LNCaP clone FGC (cell line): ENCODE measurements around the gene EVA1C.
"Not testable (repeated sequence)": the region's sequence is repeated elsewhere in the genome, so short reads cannot be mapped to it uniquely, and the experiment has no call there.

Source experiments
- DNase-seq: peaks from one replicate; pipeline ENCODE4 v3.0.0-alpha.2; 2011; ENCODE audit warnings: low read depth
- H3K4me3 ChIP-seq: 2 replicates; pipeline ENCODE4 v1.5.1; 2011; ENCODE audit warnings: mild to moderate bottlenecking, low read depth, low read length, control low read depth
- TF ChIP-seq, protein P1 (sequence below): IDR thresholded peaks from 2 replicates; pipeline ENCODE4 v1.5.1; 2012; ENCODE audit warnings: mild to moderate bottlenecking; ENCODE audit not compliant: control insufficient read depth, insufficient read depth; ENCODE audit errors: extremely low read depth

Gene EVA1C

DNA sequence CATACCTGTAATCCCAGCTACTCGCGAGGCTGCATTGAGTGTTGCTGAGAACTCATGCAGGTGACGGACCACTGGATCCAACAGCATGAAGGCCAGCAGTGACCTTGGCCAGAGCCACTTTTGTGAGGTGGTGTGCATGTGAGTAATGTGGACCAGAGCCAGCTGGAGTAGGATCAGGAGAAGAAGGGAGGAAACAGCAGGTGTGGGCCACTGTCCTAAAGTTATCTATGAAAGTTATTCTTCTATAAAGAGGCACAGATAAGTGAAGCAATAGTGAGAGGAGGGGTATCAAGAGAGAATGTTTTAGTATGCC lies 125.0 kb downstream of the EVA1C start:
- DNase-seq: no peak

DNA sequence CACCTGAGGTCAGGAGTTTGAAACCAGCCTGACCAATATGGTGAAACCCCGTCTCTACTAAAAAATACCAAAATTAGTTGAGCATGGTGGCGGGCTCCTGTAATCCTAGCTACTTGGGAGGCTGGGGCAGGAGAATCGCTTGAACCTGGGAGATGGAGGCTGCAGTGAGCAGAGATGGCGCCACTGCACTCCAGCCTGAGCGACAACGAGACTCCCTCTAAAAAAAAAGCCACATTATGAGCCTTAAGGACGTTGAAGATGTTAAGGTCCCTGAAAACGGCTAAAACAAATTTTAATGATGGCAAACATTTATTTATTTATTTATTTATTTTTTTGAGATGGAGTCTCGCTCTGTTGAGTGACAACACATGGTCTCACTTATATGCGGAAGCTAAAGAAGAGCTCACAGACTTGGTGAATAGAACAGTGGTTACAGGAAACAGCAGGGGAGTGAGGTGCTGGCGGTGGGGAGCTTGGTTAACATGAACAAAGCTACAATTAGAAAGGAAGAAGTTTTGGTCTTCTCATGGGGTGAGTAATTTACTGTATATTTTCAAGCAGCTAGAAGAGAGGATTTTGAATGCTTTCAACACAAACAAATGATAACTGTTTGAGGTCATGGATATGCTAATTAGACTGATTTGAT lies 125.8 kb downstream of the EVA1C start:
- TF ChIP-seq, protein P1, sequence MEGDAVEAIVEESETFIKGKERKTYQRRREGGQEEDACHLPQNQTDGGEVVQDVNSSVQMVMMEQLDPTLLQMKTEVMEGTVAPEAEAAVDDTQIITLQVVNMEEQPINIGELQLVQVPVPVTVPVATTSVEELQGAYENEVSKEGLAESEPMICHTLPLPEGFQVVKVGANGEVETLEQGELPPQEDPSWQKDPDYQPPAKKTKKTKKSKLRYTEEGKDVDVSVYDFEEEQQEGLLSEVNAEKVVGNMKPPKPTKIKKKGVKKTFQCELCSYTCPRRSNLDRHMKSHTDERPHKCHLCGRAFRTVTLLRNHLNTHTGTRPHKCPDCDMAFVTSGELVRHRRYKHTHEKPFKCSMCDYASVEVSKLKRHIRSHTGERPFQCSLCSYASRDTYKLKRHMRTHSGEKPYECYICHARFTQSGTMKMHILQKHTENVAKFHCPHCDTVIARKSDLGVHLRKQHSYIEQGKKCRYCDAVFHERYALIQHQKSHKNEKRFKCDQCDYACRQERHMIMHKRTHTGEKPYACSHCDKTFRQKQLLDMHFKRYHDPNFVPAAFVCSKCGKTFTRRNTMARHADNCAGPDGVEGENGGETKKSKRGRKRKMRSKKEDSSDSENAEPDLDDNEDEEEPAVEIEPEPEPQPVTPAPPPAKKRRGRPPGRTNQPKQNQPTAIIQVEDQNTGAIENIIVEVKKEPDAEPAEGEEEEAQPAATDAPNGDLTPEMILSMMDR: no peak
- DNase-seq: no peak
- H3K4me3 ChIP-seq: no peak overlapping the region

More for the DNA sequence above, 125.0 kb downstream of the EVA1C start:
- TF ChIP-seq, protein P1: no peak
- H3K4me3 ChIP-seq: no peak overlapping the region

DNA sequence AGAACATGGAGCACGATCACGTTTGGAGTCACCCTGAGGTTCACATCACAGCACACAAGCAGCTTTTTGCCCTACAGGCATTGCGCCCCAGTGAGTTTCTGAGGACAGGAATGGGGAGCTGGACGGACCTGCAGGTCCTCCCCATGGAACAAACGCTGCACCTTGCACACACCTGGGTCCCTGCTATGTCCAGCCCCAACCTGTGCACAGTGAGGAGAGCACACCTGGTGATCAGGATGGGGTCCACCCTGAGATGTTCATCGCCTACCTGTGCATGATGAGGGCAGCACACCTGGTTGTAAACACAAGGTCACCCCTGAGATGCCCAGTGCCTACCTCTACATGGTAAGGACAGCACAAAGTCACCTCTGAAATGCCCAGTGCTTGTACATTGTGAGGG lies 126.9 kb downstream of the EVA1C start:
- no peak overlapping the region for H3K4me3 ChIP-seq
- no peak for DNase-seq
- TF ChIP-seq, protein P1: no peak

- not testable (repeated sequence) for H3K4me3 ChIP-seq, DNase-seq
These were observed 130.6 kb downstream of the EVA1C start for GRCh38 chr21:32543056-32543455.

DNA sequence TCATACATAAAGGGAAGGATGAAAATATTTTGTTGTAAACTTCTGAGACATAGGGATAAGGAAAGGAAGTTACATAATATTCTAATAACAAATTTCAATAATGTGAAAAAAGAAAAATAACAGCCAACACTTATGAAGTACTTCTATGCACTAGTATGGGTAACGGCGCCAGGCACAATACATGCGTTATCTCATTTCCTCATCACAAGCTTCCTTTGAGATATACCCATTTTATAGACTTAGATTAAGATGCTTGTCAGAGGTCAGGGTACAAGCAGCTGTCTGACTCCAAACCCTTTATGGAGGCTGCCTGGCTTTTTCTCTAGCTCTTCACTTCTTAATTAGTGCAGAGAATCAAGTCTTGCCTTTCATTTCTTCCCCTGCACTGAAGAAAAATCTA lies 131.5 kb downstream of the EVA1C start:
- H3K4me3 ChIP-seq: no peak overlapping the region
- DNase-seq: no peak
- TF ChIP-seq, protein P1: no peak

GRCh38 chr21:32544697-32545096 lies 132.2 kb downstream of the EVA1C start:
- H3K4me3 ChIP-seq: no peak overlapping the region
- TF ChIP-seq, protein P1: no peak
- no peak for DNase-seq

GRCh38 chr21:32545948-32546441 lies 133.5 kb downstream of the EVA1C start:
- no peak for DNase-seq
- H3K4me3 ChIP-seq: no peak overlapping the region
- TF ChIP-seq, protein P1: no peak
